Ecto neural progenitor cell (in vitro differentiated cells): ENCODE data around the gene NADK2.

Source experiments
- DNase-seq: peaks from one replicate; pipeline ENCODE4 v3.0.0-alpha.2; 2018; ENCODE audit warnings: low spot score

The NADK2 gene

DNA sequence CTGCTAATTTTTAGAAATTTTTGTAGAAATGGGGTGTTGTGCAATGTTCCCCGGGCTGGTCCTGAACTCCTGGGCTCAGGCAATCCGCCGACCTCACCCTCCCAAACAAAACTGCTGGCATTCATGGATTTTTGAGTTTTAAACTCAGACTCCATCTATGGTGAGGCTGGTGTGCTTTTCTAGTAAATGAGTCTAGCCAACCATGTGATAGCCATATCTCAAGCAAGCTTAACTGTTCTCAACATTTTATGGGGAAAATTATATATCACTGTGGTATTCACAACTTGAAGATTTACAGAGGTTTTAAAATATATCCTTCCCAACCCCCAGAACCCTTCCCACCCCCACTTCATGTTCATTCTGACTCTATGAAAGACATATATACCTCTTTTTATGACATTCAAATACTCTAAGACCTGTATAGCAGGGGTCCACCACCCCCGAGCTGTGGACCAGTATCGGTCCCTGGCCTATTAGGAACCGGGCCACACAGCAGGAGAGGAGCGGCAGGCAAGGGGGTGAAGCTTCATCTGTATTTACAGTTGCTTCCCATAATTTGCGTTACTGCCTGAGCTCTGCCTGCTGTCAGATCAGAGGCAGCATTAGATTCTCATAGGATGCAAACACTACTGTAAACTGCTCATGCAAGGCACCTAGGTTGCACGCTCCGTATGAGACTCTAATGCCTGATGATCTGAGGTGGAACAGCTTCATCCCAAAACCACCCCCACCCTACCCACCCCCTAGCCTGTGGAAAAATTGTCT, 4.5 kb upstream of the NADK2 start:
- DNase-seq: no peak

DNA sequence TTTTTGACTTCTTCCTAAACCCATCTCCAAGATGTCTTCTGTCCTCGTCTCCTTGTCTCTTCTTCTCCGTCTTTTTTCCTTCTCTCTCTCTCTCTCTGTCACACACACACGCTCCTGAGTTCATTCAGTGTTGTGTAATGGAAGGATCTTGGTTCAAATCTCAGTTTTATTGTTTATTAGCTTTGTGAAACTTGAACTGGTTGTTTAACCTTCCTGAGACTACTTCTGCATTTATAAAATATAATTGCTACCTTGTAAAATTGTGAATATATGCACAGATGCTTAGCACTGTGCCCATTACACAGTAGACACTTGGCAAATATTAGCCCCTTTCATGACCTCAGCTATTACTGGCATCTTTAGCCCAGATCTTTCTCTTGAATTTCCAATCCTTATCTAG, 2.4 kb upstream of the NADK2 start:
- DNase-seq: no peak

DNA sequence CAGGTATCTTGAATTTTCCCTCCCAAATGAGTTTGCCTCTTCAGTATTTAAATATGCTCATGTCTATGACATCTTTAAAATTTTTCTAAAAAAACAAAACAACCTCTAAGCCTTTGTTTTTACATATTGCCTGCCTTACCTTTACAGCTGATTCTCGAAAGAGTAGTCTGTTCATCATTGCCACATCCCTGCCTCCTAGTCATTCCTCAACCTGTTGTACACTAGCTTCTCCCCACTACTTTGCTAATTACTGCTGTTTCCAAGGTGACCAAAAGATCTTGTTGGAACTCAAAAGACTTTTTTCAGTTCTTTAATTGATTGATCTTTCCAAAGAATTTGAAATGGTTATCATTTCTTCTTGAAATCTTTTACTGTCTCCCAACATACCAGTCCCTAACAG, 1.9 kb upstream of the NADK2 start:
- DNase-seq: no peak

DNA sequence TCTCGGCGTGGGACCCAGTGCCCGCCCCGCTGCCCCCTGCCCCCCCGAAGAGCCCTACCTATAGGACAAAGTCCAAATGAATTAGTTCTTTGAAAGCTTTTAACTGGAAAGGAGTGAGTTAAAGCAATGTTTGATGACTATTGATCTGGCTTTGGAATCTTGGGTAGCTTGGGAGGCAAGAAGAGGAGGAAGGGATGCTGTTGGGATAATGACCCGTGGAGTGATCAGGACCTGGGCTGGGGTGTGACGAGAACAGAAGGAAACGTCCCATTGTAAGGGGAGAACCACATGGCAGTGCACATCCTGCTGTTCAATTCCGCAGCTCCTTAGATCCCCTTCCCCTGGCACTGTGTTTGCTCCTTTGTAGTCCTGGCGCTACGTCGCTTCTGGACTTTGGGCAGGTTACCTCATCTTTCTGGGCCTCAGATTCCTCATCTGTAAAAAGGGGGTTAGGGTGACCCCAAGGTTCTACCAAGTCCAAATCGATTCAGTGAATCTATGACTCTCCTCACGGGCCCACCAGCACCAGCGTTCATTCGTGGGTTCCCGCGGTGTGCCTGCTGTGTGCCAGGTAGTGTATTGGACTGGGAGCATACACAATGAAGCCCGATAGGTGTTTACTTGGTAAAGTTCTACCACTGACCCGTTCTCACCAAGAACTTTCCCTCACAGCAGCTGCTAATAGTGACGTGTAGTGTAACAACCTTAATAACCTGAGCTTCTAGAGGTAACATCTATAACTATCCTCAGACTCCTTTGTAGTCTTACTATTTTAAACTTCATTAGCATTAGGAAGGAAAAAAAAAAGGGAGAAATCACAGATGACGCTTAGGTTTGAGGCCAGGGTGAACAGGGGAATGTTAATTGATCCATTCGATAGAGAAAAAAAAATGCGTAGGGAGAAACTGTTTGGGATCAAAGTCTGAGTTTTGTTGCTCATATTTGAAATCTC, 1.1 kb upstream of the NADK2 start:
- no peak for DNase-seq

DNA sequence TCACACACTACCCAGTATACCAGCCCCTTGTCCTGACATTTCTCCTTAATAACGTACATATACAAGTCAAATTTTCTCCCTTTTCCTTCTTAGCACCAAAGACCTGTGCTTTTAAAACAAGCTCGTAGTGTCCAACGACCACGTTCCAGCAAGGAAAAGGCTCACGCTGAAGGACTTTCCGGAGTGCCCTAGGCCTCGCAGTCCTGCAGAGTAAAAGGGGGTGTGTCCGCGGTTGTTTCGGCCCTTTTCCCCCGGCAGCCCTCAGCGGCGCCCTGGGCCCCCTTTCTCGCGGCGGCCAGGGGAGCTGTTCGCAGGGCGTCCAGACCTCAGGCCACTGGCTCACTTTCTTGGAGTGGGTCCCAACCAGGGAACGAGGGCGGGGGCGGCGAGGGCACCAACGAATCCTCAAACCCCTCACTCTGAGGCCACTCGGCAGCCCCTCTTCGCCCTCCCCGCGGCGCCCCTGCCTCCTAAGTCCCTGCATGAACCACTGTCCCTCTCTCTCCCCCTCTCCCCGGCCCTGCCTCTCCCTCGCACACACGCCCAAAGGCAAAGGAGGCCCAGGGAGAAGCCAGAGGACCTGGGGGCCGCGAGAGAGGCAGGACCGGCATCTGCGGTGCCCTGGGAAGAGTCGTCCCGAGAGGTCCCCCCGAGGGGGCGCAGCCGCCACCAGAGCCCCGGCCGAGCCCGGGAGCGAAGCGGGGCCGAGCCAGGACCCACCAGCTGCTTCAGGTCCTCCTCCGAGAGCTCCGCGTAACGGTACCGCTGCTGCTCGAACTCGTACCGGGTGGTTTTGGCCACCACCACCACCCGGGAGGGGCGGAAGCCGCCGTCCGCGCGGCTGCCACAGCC, 720 bp downstream of the NADK2 start:
- peak; percentile 82 for DNase-seq

DNA sequence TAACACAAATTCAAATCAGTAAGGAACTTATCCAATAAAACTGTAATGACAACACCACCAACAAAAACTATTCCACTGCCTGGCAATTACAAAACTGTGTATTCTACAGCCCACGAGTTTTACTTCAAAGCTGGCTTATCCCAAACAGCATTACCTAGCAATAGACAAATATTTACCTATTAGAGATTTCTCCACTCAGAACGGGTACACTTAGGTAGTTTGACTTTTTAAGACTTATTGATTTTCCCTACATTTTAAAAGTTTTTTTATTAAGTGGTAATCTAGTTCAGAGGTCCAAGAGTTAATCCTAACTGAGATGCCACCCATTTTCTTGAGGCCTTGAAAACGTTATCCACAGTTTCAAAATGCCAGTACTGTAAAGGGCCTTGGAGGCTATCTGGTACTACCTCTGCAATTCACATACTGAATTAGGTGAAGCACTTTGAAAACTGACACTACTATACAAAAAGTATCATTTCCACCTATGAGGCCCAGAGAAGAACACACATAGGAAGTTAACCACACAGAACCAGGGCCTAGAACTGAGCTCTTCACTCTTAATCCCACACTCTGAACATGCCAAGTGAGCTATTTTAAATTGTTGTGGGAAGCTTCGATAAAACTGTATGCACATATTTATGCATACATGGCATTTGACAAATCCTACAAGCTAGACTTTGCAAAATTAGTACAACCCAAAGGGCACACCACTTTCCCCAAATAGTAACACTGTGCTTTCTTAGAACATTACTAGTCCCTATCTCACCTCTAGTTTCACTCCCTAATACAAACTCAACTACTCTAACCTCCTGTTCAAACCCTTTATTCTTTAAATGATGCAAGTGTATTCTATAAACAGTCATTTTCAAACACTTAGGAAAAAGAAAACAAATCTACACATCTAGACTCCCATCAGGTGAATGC, 2.1 kb downstream of the NADK2 start:
- no peak for DNase-seq

DNA sequence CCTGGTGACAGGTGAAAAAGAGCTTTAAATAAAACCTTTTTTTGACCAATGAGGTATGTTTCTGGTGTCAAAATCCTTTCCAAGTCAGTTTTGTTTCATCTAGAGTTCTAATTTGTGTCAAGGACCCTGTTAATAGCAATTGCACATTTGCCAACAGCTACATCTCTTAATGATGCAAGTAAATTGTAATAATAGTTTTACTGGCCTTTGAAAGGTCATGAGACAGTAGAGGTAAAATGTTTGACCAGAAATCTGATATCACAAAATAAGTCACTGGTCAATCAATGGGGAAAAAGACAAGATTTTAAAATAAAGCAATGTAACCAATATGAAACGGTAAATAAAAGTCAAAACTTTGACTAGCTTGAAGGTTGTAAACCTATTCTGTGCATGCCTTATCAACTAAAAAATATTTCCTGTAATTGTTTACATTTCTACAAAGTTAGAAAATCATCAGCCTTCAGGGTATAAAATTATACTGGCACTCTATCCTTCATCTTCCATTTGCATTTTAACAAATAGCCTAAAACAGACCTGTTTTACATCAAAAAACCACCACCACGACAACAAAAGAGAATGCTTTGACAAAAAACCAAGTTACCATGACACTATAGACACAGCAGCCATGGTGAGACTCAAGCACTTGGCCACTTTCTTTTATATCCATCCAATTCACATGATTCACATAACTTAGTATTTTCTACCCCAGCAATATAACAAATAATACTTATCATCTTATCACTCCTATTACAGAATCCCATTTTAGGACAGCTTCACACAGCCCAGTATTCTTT, 3.0 kb downstream of the NADK2 start:
- DNase-seq: no peak

DNA sequence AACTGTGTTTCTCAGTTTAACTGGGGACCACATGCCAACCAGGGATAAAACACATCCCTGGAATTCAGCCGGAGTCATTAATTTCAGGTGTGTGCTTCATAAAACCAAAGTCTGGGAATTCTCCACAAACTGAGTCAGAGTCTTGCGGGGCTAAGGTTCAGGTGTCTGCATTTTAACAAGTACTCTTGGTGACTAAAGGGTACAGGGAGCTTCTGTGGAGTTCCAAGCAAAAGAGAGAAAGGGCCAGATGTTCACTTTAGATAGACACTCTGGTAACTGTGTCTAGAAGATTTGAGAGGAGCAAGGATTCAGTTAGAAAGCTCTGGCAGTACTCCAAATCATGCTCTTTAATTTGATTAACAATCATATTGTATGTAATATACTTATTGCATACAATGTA, 4.0 kb downstream of the NADK2 start:
- DNase-seq: no peak

DNA sequence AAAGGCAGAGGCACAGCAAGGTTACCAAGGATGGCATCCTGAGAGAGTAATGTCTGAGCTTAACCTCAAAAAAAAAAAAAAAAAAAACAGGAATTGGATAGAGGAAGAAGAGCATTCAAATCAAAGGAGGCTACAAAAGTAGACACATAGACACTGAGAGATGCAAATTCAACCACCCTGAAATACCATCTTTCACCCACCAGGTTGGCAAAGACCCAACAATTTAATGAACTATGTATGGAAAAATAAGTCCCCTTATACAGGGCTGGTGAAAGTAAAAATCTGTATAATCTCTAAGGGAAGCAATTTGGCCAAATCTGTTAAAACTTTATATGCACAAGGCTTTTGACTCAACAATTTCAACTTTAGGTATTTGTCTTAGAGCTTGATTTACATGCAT, 4.9 kb downstream of the NADK2 start:
- no peak for DNase-seq

DNA sequence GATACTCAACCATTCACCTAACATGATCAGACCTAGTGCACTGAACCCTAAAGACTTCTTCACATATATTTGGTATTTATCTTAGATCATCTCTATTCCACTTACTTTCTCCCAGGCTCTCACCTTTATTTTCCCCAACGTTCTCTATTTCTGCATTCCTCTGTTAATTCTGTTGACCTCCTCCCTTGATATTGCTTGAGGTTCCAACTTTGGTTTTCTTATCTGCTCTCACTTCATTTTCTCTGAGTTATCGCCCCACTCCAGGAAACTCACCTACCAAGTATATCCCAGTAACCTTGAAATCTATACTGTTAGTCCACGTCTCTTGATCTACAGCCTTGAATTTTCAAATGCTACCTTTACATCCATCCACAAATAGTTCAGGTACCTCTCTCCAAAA, 9.2 kb downstream of the NADK2 start:
- DNase-seq: no peak

DNA sequence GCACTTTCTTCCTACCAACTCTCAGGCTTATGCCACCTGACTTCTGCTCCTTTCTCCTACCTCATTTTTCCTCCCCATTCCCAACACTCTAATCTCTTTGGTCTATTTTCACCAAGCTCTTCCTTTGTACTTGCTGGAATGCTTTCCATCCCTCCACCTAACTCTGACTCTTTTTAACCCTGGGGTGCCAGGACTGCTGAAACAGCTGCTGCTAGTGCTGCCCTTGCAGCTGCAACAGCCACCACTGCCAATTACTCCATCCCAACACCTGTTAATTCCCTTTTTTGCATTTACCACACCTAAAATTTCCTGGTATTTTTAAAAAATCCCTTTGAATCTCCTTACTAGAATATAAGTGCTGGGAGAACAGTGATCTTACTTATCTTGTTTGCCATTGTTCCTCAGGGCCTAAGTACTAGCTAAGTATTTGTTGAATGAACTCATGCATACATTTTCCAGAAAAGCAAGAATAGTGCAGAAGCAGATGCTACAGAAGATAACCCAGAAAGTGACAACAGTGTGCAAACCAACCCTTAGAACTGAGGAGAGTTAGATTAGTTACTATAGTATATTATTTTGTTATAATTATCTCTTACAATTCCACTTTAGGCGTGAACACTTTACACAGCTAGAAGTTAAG, 11.5 kb downstream of the NADK2 start:
- DNase-seq: no peak

DNA sequence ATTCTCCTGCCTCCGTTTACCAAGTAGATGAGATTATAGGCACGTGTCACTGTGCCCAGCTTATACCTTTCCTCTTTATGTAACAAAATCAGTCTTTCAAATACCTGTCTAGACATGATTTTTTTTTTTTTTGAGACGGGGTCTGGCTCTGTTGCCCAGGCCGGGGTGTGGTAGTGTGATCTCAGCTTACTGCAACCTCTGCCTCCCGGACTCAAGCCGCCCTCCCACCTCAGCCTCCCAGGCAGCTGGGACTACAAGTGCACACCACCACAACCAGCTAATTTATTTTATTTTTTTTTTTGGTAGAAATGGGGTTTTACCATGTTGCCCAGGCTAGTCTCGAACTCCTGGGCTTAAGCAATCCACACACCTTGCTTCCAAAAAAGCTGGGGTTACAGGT, 13.2 kb downstream of the NADK2 start:
- DNase-seq: no peak

DNA sequence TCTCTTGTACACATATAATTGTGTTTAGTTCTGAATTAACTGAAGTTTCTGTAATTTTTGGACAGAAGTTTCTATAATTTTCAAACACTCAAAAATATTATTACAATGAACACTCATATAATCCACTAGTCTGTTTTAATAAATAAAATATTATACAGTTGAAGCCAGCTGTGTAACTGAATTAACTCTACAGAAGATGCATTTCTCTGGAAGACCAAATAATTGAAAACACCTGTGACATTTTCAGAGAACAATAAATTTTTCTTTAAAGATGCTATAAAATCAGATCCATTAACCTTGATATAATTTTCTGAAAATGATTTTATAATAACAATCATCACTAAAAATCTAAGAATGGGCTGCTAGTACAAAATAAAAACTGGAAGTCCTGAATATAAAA, 14.7 kb downstream of the NADK2 start:
- no peak for DNase-seq

DNA sequence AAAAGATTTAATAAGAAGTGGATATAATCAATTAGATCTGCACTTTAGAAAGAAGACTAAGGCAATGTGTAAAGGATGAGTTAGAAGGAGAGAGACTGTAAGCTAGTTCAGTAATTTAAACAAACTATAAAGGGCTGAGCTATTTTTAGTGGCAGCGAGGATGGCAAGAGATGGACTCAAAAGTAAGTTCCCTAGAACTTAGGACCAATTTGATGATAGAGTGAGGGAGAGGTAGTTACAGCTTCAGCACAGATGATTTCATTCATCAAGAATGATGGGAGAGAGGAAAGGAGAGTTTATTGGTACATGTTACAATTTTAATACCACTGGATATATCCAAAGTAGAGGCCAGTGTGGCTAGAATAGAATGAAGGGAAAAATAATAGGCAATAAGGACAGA, 19.1 kb downstream of the NADK2 start:
- DNase-seq: no peak

DNA sequence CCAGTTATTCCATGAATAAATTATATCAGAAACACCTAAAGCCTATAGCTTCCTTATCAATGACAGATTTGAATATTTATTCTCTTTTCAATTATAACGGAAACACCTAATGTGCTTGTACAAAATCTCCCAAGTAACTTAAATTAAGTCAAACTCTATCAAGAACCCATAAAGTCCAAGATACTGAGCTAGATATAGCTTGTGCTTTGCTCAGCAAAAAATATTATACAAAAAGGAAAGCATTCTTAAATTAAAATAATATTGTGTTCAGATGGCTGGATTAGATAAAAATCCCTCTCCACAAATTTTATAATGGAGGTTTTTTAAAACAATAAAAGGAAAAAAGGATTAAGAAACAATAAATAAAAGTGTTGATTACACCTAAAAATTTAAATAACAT, 23.7 kb downstream of the NADK2 start:
- DNase-seq: no peak

DNA sequence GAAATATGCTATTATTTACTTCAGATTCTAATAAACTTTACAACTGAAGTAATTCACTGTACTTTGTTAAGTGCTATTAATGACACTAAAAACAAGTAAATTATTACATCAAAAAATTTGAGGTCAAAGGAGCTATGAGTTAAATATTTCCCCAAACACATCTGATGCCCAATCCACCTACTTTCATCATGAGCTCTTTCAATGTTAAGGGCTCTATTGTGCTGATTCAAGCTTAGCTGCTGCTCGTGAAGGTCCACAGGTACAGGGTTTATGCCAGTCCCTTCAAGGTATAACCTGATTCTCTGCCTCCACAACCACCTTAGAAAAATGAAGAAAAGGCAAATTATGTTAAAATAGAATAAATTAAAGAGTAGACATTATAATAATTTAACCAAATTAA, 24.2 kb downstream of the NADK2 start:
- DNase-seq: no peak

DNA sequence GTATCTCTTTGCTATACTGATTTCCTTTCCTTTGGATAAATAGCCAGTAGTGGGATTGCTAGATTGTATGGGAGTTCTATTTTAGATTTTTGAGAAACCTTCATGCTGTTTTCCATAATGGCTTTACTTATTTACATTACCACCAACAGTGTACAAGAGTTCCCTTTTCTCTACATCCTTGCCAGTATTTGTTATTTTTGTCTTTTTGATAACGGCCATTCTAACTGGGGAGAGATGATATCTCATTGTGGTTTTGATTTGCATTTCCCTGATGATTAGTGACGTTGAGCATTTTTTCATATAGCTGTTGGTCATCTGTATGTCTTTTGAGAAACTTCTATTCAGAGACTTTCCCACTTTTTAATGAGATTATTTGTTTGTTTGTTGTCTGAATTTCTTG, 25.8 kb downstream of the NADK2 start:
- no peak for DNase-seq

DNA sequence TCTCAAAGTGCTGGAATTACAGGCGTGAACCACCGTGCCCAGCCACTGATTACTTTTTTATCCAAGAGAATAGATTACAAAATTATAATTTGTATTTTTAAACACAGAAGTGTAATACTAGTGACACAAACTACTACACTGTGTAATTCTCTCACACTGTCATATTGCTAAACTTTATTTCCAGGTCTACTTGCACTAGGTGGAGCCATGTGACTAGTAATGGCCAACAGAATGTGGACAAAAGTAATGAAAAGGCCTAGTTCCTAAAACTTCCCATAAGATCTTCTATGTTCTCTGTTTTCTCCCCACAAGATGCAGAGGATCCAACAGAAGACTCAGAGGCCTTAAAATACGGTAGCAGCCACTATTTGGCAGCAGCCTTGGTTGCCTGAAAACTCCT, 27.3 kb downstream of the NADK2 start:
- no peak for DNase-seq

DNA sequence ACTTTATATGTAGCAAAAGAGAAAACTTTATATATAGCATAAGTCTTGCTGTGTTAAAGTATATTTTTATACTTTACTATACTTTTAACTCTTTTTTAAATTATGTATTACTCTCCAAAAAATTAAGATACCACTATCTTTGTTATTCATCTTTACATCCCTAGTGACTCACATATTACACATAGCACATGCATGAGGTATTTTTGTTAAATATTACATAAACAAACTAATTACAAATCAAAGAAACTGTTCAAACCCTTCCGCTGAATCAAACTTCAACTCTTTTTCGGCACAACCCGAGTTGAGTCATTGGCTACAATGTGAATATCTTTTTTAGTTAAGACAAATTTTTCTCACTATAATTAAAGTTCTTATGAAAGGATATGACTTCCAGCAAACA, 32.1 kb downstream of the NADK2 start:
- no peak for DNase-seq

DNA sequence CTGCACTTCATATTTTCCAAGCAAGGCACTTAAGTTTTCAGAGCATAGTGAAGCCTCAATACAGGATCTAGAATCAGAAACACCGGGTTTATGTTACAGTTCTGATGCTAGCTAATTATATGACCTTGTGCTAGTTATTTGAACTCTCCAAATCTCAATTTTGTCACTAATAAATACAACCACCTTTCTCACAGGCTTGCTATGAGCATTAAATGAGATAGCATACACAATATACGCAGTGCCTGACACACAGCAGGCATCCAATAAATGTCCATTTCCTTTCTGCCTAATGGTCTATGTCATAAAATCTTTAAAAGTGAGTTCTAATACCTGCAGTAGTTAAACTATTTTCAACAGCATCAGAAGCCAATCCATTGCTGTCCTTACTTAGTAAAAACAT, 32.9 kb downstream of the NADK2 start:
- no peak for DNase-seq
